Mesothelial cell of epicardium (in vitro differentiated cells): ENCODE data around the gene TBC1D16. TPM values are rescaled to one million over a fixed set of nuclear protein-coding genes. Genes with fewer than 3 reads are reported as not detected.
"Not testable (repeated sequence)": the region's sequence is repeated elsewhere in the genome, so short reads cannot be mapped to it uniquely, and the experiment has no call there.

Source experiments
- DNase-seq, 2 experiments: peaks; one replicate each; pipeline ENCODE4 v3.0.0; 2021; ENCODE audit warnings: low spot score in 2 of 2; ENCODE audit not compliant: unreplicated experiment in 2 of 2
- H3K27ac Mint-ChIP-seq: 2 replicates; pipeline ENCODE4 v1.8.0; 2021; ENCODE audit warnings: mixed read lengths
- H3K27me3 Mint-ChIP-seq: 2 replicates; pipeline ENCODE4 v1.8.0; 2021; ENCODE audit warnings: low read depth, mixed read lengths
- H3K36me3 Mint-ChIP-seq: 2 replicates; pipeline ENCODE4 v1.8.0; 2021; ENCODE audit warnings: mixed read lengths
- H3K4me1 Mint-ChIP-seq: 2 replicates; pipeline ENCODE4 v1.8.0; 2021; ENCODE audit warnings: mixed read lengths
- H3K4me3 Mint-ChIP-seq: 2 replicates; pipeline ENCODE4 v1.8.0; 2021; ENCODE audit warnings: mild to moderate bottlenecking, moderate library complexity, mixed read lengths
- H3K9me3 Mint-ChIP-seq: 2 replicates; pipeline ENCODE4 v1.8.0; 2021; ENCODE audit warnings: mixed read lengths
- total RNA-seq: library from RNA; stranded (reverse); gene quantifications from 3 replicates; pipeline ENCODE4 v1.2.1, GENCODE V29; 2021
- TF ChIP-seq, protein P1 (sequence below): fragments of 200-600 bp; sonication (generic); IDR thresholded peaks from one replicate; pipeline ENCODE4 v1.5.0; 2021; ENCODE audit warnings: antibody characterized with exemption; ENCODE audit not compliant: unreplicated experiment

Gene TBC1D16
- total RNA-seq, 1 donor from 2014 or later, result 76.0 TPM

DNA sequence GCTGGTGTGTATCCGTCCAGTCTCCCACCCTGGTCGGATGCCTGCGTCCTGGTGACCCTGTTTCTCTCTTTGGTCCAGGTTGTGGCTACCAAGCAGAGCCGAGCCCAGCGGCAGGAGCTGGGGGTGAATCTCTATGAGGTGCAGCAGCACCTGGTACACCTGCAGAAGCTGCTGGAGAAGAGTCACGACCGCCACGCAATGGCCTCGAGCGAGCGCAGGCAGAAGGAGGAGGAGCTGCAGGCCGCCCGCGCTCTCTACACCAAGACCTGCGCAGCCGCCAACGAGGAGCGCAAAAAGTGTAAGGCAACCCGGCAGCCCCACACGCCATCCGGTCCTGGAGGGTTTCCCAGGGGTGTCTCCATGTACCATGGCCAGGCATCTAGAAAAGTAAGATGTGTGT is 14.3 kb upstream of the TBC1D16 start:
- Mint-ChIP-seq H3K27me3 (no peaks in the 10 kb centered on the region), H3K4me3 (no peak overlapping the region), H3K36me3 (peaks cover 10% of the 10 kb centered on the region), H3K27ac (no peak overlapping the region), H3K9me3 (no peaks in the 10 kb centered on the region), H3K4me1 (peaks cover 6% of the 10 kb centered on the region)
- DNase-seq, result no peak
- TF ChIP-seq, protein P1, sequence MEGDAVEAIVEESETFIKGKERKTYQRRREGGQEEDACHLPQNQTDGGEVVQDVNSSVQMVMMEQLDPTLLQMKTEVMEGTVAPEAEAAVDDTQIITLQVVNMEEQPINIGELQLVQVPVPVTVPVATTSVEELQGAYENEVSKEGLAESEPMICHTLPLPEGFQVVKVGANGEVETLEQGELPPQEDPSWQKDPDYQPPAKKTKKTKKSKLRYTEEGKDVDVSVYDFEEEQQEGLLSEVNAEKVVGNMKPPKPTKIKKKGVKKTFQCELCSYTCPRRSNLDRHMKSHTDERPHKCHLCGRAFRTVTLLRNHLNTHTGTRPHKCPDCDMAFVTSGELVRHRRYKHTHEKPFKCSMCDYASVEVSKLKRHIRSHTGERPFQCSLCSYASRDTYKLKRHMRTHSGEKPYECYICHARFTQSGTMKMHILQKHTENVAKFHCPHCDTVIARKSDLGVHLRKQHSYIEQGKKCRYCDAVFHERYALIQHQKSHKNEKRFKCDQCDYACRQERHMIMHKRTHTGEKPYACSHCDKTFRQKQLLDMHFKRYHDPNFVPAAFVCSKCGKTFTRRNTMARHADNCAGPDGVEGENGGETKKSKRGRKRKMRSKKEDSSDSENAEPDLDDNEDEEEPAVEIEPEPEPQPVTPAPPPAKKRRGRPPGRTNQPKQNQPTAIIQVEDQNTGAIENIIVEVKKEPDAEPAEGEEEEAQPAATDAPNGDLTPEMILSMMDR, result no peak

DNA sequence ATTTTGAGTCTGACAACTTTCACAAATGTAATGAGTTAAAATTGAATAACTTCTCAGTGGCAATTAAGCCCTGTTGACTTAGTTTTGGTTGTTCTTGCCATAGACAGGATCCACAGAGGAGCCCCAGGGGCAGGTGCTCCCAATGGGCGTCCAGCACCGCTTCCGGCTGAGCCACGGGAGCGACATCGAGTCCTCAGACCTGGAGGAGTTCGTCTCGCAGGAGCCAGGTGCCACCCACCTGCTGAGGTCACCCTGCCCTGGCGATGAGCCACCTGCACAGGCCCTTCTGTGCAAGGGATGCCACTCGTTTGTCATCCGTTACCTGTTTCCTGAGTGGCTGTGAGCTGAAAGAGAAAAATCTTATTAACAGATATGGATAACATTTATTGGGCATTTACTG is 11.5 kb upstream of the TBC1D16 start:
- H3K4me3 Mint-ChIP-seq, result no peak overlapping the region
- H3K27ac Mint-ChIP-seq, result no peak overlapping the region
- no peaks in the 10 kb centered on the region for H3K27me3 Mint-ChIP-seq
- no peaks in the 10 kb centered on the region for H3K4me1 Mint-ChIP-seq
- TF ChIP-seq, protein P1, result no peak
- no peak for DNase-seq
- H3K9me3 Mint-ChIP-seq, result peaks cover 5% of the 10 kb centered on the region
- H3K36me3 Mint-ChIP-seq, result peaks cover 28% of the 10 kb centered on the region

DNA sequence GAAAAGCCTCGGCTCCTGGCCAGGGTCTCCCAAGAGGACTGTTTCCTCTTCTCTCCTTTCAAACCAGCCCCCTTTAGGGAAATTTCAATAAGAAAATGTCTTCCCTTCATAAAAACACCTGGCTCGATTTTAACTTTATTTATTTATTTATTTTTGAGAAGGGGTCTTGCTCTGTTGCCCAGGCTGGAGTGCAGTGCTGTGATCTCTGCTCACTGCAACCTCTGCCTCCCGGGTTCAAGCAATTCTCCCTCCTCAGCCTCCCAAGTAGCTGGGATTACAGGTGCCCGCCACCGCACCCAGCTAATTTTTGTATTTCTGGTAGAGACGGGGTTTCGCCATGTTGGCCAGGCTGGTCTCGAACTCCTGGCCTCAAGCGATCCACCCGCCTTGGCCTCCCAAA is 11.0 kb upstream of the TBC1D16 start:
- not testable (repeated sequence) for H3K27ac Mint-ChIP-seq, H3K4me3 Mint-ChIP-seq, H3K27me3 Mint-ChIP-seq, H3K4me1 Mint-ChIP-seq, H3K9me3 Mint-ChIP-seq, DNase-seq
- H3K36me3 Mint-ChIP-seq, result peaks cover 30% of the 10 kb centered on the region

DNA sequence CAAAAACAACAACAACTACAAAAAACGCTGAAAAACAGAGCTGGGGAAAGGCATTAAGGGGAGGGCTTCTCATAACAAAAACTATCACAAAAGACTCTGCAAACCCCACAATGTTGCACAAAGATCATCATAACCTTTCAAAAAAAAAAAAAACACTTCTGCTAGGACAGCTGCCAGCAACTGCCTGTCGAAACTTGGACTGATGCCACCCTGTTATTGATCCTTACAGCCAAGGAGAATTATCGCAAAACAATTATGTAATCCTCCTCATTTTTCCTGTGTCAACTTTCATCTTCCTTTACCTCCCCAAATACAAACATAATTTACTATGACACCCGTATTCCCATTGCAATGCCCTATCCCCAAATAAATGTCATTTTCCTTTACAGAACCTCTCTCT is 10.0 kb upstream of the TBC1D16 start:
- peaks cover 5% of the 10 kb centered on the region for H3K9me3 Mint-ChIP-seq
- DNase-seq, result no peak
- H3K27ac Mint-ChIP-seq, result no peak overlapping the region
- TF ChIP-seq, protein P1, result no peak
- peaks cover 33% of the 10 kb centered on the region for H3K36me3 Mint-ChIP-seq
- no peaks in the 10 kb centered on the region for H3K27me3 Mint-ChIP-seq
- H3K4me1 Mint-ChIP-seq, result no peaks in the 10 kb centered on the region
- H3K4me3 Mint-ChIP-seq, result no peak overlapping the region

DNA sequence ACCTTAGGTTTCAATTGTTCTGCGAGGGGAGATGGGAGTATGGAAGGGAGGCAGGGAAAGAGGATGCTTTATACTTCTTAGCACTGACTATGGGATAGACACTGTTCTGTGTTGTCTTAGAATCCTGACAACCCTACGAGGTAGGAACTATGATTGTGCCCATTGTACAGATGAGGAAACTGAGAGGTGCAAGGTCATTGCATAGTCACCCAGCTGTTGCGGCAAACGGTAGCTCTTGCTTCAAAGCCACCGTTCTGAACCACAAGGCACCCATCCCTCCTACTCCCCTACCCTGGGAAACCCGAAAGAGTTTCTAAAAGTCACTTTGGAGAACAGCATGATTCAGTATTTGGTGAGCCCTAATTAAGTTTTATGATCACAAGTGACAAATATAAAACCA is 8.3 kb upstream of the TBC1D16 start:
- H3K36me3 Mint-ChIP-seq, result peaks cover 34% of the 10 kb centered on the region
- DNase-seq, result no peak
- H3K4me1 Mint-ChIP-seq, result no peaks in the 10 kb centered on the region
- H3K27ac Mint-ChIP-seq, result no peak overlapping the region
- peaks cover 5% of the 10 kb centered on the region for H3K9me3 Mint-ChIP-seq
- H3K27me3 Mint-ChIP-seq, result no peaks in the 10 kb centered on the region
- TF ChIP-seq, protein P1, result no peak
- no peak overlapping the region for H3K4me3 Mint-ChIP-seq

DNA sequence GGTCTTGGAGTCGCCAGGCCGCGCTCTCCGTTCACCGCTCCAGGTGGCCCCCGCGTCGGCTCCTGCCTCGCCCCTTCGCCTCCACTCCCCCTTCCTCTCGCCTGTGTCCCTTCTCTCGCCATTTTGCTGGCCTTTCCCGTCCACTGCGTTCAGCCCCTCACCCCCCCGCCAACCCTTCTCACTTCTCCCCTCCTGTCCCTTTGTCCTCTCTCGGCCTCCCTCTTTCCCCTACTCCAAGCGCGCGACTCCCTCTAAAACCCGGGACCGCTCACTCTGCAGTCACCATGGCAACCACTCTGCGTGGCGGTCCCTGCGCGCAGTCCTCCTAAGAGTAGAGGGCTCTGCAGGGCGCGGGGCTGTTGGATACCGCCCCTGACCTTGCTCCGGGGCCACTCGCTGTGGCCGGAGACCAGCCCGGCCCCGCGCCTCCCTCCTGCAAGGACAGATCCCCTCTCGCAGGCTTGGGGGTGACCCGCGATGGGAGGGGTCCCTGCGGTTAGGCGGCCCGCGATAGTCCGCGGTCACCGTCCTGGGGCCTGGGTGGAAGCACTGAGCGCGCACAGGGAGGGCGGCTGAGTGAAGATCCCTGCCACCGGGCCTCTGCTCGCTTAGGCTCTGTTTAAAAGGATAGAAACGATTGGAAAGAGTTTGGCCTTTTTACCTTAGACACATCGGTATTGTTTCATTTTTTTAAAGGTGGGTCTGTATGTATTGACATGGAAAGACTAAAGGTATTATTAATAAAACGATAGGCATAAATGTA is 1.2 kb upstream of the TBC1D16 start:
- peak in 1 of 2 experiments; percentile 59 for DNase-seq
- TF ChIP-seq, protein P1, result no peak
- peaks cover 14% of the 10 kb centered on the region for H3K36me3 Mint-ChIP-seq
- H3K27me3 Mint-ChIP-seq, result no peaks in the 10 kb centered on the region
- H3K27ac Mint-ChIP-seq, result peak overlapping the region; percentile 97
- H3K4me1 Mint-ChIP-seq, result peaks cover 23% of the 10 kb centered on the region
- H3K9me3 Mint-ChIP-seq, result no peaks in the 10 kb centered on the region
- H3K4me3 Mint-ChIP-seq, result peak overlapping the region; percentile 95
